HepG2 (cell line): ENCODE results near the gene ARHGDIA. TPM values are rescaled to one million over a fixed set of nuclear protein-coding genes. Genes with fewer than 3 reads are reported as not detected.

Experiments used
- ARID2 ChIP-seq: sonication (generic); formaldehyde crosslinking; IDR thresholded peaks from 2 replicates; pipeline ENCODE4 v1.8.1; 2022; ENCODE audit warnings: mild to moderate bottlenecking, missing genetic modification reagents, borderline replicate concordance
- ATF6 ChIP-seq: sonication (generic); formaldehyde crosslinking; conservative IDR thresholded peaks from 2 replicates; pipeline ENCODE4 v1.4.0; 2020; ENCODE audit warnings: missing genetic modification reagents
- CCDC6 ChIP-seq: sonication (generic); formaldehyde crosslinking; IDR thresholded peaks from 2 replicates; pipeline ENCODE4 v1.8.1; 2022; ENCODE audit warnings: mild to moderate bottlenecking, missing genetic modification reagents, moderate library complexity
- HDAC1 ChIP-seq: sonication (generic); formaldehyde crosslinking; IDR thresholded peaks from 2 replicates; pipeline ENCODE4 v1.5.1; 2020; ENCODE audit warnings: mild to moderate bottlenecking, missing genetic modification reagents
- HMGA1 ChIP-seq: sonication (generic); formaldehyde crosslinking; conservative IDR thresholded peaks from 2 replicates; pipeline ENCODE4 v1.4.0; 2020; ENCODE audit warnings: missing genetic modification reagents
- HNRNPLL ChIP-seq: fragments of 200-400 bp; formaldehyde crosslinking; IDR thresholded peaks from 2 replicates; pipeline ENCODE4 v1.6.1; 2017; ENCODE audit warnings: mild to moderate bottlenecking, low read depth, low read length; ENCODE audit not compliant: poor library complexity, severe bottlenecking
- KAT2B ChIP-seq: fragments of 150-350 bp; IDR thresholded peaks from 2 replicates; pipeline ENCODE4 v1.6.1; 2014; ENCODE audit warnings: low read depth, low read length, borderline replicate concordance
- NR2F1 ChIP-seq, 2 experiments: fragments of 450-650 bp in 1 of 2; formaldehyde crosslinking in 1 of 2; IDR thresholded peaks; 2 replicates each; pipeline versions ENCODE4 v1.5.0 to v1.6.1; 2016 to 2020; ENCODE audit warnings: mild to moderate bottlenecking in 1 of 2, missing compliant biosample characterization in 1 of 2, missing genetic modification reagents in 1 of 2, moderate library complexity in 1 of 2
- SIN3B ChIP-seq: fragments of 150-350 bp; IDR thresholded peaks from 2 replicates; pipeline ENCODE4 v1.6.1; 2014; ENCODE audit warnings: low read length
- TGIF2 ChIP-seq: IDR thresholded peaks from 2 replicates; pipeline ENCODE4 v1.6.1; 2016; ENCODE audit warnings: control low read depth, missing compliant biosample characterization
- ZBTB14 ChIP-seq: sonication (generic); formaldehyde crosslinking; IDR thresholded peaks from 2 replicates; pipeline ENCODE4 v1.4.0; 2020; ENCODE audit warnings: missing genetic modification reagents
- ZNF354B ChIP-seq: sonication (generic); formaldehyde crosslinking; IDR thresholded peaks from 2 replicates; pipeline ENCODE4 v1.8.0; 2022; ENCODE audit warnings: mild to moderate bottlenecking, missing genetic modification reagents
- ZNF530 ChIP-seq: sonication (generic); formaldehyde crosslinking; IDR thresholded peaks from 2 replicates; pipeline ENCODE4 v1.5.0; 2020; ENCODE audit warnings: low read depth, mild to moderate bottlenecking, missing genetic modification reagents
- polyA plus RNA-seq, 8 experiments: library from polyadenylated mRNA; depleted of rRNA in 3 of 8; stranded (reverse) in 7 of 8; unstranded in 1 of 8; fragments of >200 nt; fragmentation: Illumina TruSeq in 4 of 8; extraction: Trizol in 4 of 8; gene quantifications; 2 replicates each; pipeline versions ENCODE4 v1.2.1 to v1.2.3, GENCODE V29; 2011 to 2016; ENCODE audit warnings: low read depth in 4 of 8, missing spikeins in 1 of 8, mixed read lengths in 1 of 8; ENCODE audit not compliant: insufficient read depth in 1 of 8
- total RNA-seq, 5 experiments: library from RNA; depleted of rRNA; stranded (reverse); fragments of >200 nt; fragmentation: Illumina TruSeq; extraction: Trizol; gene quantifications; 2 replicates each; pipeline ENCODE4 v1.2.3, GENCODE V29; 2016; ENCODE audit warnings: low read depth in 1 of 5
- TF ChIP-seq, protein P1 (sequence below): sonication (generic); formaldehyde crosslinking; IDR thresholded peaks from 2 replicates; pipeline ENCODE4 v1.4.0; 2020; ENCODE audit warnings: missing genetic modification reagents
- TF ChIP-seq, protein P2 (sequence below): sonication (generic); formaldehyde crosslinking; conservative IDR thresholded peaks from 2 replicates; pipeline ENCODE4 v1.5.0; 2020; ENCODE audit warnings: missing genetic modification reagents
- TF ChIP-seq, protein P3 (sequence below): IDR thresholded peaks from 2 replicates; pipeline ENCODE4 v1.4.0; 2020; ENCODE audit warnings: mild to moderate bottlenecking, missing genetic modification reagents

Gene ARHGDIA
- total and polyA plus RNA-seq, 2 of the 13 experiments (the other 11 are each of a cell fraction or from before 2014, with no cell fraction given) = 40.0 to 64.0 TPM

- TF ChIP-seq, protein P1, sequence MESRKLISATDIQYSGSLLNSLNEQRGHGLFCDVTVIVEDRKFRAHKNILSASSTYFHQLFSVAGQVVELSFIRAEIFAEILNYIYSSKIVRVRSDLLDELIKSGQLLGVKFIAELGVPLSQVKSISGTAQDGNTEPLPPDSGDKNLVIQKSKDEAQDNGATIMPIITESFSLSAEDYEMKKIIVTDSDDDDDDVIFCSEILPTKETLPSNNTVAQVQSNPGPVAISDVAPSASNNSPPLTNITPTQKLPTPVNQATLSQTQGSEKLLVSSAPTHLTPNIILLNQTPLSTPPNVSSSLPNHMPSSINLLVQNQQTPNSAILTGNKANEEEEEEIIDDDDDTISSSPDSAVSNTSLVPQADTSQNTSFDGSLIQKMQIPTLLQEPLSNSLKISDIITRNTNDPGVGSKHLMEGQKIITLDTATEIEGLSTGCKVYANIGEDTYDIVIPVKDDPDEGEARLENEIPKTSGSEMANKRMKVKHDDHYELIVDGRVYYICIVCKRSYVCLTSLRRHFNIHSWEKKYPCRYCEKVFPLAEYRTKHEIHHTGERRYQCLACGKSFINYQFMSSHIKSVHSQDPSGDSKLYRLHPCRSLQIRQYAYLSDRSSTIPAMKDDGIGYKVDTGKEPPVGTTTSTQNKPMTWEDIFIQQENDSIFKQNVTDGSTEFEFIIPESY (CRISPR knock-in tag) = no peak
- peak; percentile 33; the same call in 1 of the 2 replicates for TF ChIP-seq KAT2B
- peak; percentile 66 for TF ChIP-seq HNRNPLL
- TF ChIP-seq, protein P2, sequence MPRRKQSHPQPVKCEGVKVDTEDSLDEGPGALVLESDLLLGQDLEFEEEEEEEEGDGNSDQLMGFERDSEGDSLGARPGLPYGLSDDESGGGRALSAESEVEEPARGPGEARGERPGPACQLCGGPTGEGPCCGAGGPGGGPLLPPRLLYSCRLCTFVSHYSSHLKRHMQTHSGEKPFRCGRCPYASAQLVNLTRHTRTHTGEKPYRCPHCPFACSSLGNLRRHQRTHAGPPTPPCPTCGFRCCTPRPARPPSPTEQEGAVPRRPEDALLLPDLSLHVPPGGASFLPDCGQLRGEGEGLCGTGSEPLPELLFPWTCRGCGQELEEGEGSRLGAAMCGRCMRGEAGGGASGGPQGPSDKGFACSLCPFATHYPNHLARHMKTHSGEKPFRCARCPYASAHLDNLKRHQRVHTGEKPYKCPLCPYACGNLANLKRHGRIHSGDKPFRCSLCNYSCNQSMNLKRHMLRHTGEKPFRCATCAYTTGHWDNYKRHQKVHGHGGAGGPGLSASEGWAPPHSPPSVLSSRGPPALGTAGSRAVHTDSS = no peak
- TF ChIP-seq NR2F1 (CRISPR knock-in tag; IDR thresholded peaks at IDR 0.05) = peak; percentile 80
- TF ChIP-seq TGIF2 (CRISPR knock-in tag) = 0 out of 2 replicates have a peak, but pooled peaks have one; percentile 61
- no peak for TF ChIP-seq ZNF530
- TF ChIP-seq, protein P3, sequence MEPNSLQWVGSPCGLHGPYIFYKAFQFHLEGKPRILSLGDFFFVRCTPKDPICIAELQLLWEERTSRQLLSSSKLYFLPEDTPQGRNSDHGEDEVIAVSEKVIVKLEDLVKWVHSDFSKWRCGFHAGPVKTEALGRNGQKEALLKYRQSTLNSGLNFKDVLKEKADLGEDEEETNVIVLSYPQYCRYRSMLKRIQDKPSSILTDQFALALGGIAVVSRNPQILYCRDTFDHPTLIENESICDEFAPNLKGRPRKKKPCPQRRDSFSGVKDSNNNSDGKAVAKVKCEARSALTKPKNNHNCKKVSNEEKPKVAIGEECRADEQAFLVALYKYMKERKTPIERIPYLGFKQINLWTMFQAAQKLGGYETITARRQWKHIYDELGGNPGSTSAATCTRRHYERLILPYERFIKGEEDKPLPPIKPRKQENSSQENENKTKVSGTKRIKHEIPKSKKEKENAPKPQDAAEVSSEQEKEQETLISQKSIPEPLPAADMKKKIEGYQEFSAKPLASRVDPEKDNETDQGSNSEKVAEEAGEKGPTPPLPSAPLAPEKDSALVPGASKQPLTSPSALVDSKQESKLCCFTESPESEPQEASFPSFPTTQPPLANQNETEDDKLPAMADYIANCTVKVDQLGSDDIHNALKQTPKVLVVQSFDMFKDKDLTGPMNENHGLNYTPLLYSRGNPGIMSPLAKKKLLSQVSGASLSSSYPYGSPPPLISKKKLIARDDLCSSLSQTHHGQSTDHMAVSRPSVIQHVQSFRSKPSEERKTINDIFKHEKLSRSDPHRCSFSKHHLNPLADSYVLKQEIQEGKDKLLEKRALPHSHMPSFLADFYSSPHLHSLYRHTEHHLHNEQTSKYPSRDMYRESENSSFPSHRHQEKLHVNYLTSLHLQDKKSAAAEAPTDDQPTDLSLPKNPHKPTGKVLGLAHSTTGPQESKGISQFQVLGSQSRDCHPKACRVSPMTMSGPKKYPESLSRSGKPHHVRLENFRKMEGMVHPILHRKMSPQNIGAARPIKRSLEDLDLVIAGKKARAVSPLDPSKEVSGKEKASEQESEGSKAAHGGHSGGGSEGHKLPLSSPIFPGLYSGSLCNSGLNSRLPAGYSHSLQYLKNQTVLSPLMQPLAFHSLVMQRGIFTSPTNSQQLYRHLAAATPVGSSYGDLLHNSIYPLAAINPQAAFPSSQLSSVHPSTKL = peak; percentile 51; the same call in 1 of the 2 replicates
- peak; percentile 90 for TF ChIP-seq HDAC1 (CRISPR knock-in tag)
- TF ChIP-seq ZBTB14 = peak; percentile 71
- TF ChIP-seq HMGA1 (CRISPR knock-in tag) = no peak
- no peak for TF ChIP-seq ARID2
- peak; percentile 24; the same call in 1 of the 2 replicates for TF ChIP-seq ATF6 (CRISPR knock-in tag)
- no peak for TF ChIP-seq SIN3B
- TF ChIP-seq CCDC6 (CRISPR knock-in tag) = peak; percentile 88; the same call in 1 of the 2 replicates
- TF ChIP-seq ZNF354B (CRISPR knock-in tag) = 0 out of 2 replicates have a peak, but pooled peaks have one; percentile 57
These were observed 37.8 kb downstream of the ARHGDIA start, which contains the start of gene MCRIP1 (continued) for GRCh38 chr17:81833160-81833920.
